Mesenteric fat pad (tissue), 1 donor: ENCODE measurements around the gene SNX33. TPM values are rescaled to one million over a fixed set of nuclear protein-coding genes. Genes with fewer than 3 reads are reported as not detected.
"Not testable (repeated sequence)": the region's sequence is repeated elsewhere in the genome, so short reads cannot be mapped to it uniquely, and the experiment has no call there.

ENCODE experiments used
- DNase-seq: peaks from one replicate; pipeline ENCODE4 v3.0.0-alpha.2; 2020; ENCODE audit warnings: low spot score
- total RNA-seq: library from RNA; stranded (reverse); fragmentation: NEBNext Ultra II Directional; extraction: Animal tissue kit (Norgen Biotek cat#: 25700); gene quantifications from one replicate; pipeline ENCODE4 v1.2.1, GENCODE V29; 2021
- donor health status: DM: yes; HTN: yes; CAD: no.

SNX33 gene
- total RNA-seq, 1 donor from 2014 or later = 25.1 TPM

- DNase-seq = no peak
Measured at GRCh38 chr15:75661100-75661755, 13.5 kb downstream of the SNX33 start.

- DNase-seq = no peak
Measured at GRCh38 chr15:75661756-75662140, 14.0 kb downstream of the SNX33 start.

- DNase-seq = no peak
Measured at GRCh38 chr15:75662823-75663519, 15.3 kb downstream of the SNX33 start.

GRCh38 chr15:75663931-75664421 lies 16.3 kb downstream of the SNX33 start:
- no peak for DNase-seq

DNA sequence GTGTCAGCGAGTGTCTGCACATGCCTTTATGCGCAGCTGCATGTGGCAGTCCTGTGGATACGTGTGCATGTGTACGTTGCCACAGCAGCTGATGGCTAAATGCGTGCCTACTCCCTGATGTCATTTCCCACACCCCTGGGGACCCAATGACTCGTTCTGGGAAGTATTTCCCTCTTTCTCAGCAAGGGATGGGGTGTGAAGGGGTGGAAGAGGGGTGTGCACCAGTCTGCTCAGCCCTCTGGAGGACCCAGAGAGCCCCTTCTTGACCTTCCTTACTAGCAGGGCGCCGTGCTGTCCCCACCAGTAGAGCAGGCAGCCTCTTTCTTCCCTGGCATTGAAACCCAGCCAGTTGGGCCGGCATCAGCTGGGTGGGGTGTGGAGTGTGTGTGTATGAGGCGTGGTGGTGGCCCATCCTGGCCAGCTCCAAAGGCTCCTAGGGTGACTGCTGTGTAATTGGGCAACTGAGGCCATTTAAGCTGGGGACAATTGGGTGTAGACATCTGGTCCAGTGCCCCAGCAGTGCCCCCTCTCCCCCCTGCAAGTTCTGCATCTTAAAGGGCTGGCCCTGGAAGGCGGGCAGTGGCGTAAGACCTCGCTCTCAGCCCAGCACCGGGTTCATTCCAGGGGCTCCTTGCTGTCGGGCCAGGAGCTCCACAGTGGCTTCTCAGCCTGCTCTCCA lies 19.2 kb downstream of the SNX33 start:
- no peak for DNase-seq

- no peak for DNase-seq
Measured at GRCh38 chr15:75669191-75669878, 21.6 kb downstream of the SNX33 start.

- DNase-seq = no peak
Measured at GRCh38 chr15:75669879-75670212, 22.1 kb downstream of the SNX33 start.

DNA sequence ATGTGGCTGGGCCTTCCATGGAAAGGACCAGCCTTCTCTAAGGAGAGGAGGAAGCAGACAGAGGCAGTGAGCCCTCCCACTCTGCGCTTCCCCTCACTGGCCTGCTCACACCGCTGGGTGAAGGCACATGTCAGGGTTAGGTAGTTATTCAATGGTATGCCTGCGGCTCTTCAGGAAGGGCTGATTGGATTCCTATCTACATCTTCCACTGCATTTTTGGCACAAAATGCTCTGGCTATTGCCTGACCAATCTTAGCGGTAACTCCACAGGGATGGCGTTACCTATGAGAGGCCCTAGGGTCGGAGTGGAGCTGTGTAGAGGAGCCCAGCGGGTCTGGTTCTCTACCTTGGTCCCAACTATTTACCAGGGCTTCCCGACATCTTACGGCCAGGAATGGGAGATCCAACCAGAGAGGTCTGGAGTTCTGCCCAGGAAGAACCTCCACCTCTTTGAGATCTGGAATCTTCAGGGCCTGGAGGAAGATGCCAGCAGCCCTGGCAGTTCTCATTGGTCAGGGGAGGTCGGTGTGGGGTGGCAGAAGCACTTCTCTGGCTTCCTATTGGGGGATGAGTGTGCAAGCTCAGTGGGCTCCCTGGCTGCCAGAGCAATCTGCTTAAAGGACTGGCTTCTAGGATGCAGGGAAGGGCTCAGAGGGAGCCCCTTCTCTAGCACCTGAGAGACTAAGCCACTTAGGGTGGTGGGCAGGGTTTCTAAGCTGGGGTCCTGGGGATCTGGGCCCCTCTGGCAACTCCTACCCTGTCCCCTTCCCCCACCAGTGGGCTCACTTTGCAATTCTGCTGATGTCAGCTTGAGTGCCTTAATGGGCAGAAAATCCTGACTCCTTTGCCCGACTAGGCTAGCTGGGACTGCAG lies 24.3 kb downstream of the SNX33 start:
- no peak for DNase-seq

DNA sequence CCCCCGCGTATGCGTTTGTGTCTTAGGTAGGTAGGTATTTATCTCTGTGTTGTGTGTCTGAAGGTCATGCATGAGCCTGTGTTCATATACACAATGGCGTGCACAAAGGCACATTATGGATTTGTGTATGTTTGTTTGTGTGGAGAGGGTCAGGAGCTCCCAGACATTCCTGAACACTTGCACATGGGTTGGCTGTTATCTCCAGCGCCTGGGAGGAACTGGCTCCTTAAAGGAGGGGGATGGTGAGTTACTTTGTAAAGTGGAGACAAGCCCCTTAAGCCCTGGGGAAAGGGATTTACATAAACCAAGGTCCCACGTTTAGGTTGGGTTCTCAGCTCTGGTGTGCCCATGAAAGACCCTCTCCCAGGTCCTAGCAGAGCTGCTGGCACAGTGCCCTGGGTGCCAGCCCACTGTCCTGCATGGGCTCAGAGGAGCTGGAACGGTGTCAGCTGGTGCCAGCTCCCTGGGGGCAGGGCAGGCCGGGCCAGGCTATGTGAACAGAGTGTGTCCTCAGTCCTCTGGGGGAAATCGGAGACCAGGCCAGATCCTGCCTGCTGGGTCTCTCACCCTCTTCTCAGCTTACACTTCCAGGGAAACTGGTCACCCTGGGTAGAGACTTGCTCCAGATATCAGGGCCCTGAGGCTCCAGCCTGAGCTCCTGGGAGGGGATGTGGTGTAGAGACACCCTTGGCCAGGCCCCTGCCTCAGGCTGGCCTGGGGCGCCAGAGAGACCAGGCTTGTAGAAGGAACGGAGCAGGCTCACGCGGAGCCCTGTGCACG lies 25.1 kb downstream of the SNX33 start:
- DNase-seq = no peak

GRCh38 chr15:75673426-75674235 lies 25.9 kb downstream of the SNX33 start:
- no peak for DNase-seq

DNA sequence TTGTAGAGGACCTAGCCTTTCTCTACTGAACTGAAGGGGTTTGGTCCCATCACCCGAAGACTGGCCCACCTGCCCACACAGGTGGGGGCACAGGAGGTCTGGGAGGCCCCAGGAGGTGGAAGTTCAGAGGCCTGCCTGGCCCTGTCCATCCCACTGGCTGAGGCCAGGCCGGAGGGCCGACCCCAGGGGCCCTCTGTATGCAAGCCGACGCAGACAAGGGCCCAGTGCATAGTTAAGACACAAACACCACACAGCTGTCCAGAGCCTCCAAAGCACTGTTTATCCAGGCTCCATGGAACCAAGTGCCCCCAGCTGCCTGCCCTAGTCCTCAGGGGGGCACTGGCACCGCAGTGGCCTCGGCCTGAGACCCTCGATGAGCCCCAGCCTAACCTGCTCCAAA lies 26.7 kb downstream of the SNX33 start:
- DNase-seq = no peak

DNA sequence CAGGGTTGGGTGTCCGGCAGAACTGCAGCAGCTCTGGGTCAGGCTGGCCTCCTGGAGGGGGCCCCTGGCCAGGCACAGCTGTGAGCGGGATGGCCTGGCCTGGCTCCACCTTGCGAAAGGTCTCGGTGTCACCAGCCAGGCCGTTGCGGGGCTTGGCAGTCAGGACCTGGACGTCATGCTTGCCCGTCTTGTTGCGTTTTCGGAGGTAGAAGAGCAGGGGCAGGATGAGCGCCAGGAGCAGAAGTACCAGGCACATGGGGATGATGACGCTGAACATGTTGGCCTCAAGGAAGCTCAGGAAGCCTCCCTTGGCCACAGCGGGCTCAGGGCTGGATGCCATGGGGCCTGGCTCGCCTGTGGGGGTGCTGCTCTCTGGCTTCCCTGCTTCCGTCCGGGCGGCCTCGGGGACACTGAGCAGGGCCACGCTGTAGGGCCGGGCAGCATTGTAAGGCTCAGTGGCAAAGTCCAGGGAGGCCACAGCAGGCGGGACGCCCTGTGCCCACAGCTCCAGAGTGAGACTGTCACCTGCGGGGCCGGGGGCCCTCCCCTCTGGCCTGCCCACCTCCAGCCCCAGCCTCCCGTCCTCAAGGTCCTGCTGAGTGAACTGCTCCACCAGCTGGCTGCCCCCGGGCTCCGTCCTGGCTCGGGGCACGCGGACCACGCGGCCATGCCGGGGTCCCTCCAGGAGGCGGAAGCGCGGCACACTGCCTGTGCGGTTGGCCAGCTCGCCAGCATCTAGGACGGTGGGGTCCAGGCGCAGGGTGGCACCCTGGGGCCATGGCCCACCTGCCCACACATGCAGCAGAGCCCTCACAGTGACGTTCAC lies 28.1 kb downstream of the SNX33 start:
- no peak for DNase-seq

DNA sequence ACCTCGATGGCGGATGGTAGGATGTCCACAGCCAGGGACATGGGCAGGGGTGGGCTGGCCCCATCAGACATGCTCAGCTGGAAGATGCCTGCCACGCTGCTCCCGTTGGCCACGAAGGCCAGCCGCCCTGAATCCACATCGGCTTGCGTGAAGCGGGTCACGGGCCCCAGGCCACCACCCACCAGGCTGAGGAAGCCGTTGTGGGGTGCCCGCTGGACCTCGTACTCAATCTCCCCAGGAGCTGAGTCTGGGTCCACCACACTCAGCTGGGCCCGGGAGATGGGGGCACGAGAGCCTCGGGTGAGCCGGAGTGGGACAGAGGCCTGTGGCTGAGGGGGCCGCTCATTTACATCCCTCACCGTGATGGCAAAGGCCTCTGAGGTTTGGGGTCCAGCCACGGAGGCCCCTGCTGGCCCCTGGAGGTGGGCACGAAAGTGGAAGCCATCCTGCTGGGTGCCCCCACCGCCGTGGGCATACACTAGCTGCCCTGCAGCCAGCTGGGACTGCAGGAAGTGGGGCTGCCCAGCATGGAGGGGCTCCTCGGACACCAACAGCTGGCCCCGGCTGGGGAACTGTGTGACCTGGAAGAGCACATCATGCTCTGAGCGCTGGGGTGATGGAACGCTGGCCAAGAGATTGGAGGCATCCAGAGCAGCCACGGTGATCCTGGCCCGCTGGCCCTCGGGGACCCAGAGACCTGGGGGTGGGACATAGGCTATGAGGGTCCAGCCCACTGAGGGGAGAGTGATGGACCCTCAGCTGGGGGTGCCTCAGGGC lies 29.2 kb downstream of the SNX33 start:
- no peak for DNase-seq

GRCh38 chr15:75677465-75678323 lies 30.0 kb downstream of the SNX33 start:
- no peak for DNase-seq

DNA sequence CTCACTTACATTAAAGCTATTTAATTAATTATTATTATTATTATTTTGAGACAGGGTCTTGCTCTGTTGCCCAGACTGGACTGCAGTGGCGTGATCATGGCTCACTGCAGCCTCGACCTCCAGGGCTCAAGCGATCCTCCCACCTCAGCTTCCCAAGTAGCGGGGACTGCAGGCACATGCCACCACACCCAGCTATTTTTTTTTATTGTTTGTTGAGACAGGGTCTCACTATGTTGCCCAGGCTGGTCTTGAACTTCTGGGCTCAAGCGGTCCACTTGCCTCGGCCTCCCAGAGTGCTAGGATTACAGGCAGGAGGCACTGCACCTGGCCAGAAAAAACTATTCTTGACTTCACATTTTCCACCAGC lies 30.6 kb downstream of the SNX33 start:
- DNase-seq = not testable (repeated sequence)

DNA sequence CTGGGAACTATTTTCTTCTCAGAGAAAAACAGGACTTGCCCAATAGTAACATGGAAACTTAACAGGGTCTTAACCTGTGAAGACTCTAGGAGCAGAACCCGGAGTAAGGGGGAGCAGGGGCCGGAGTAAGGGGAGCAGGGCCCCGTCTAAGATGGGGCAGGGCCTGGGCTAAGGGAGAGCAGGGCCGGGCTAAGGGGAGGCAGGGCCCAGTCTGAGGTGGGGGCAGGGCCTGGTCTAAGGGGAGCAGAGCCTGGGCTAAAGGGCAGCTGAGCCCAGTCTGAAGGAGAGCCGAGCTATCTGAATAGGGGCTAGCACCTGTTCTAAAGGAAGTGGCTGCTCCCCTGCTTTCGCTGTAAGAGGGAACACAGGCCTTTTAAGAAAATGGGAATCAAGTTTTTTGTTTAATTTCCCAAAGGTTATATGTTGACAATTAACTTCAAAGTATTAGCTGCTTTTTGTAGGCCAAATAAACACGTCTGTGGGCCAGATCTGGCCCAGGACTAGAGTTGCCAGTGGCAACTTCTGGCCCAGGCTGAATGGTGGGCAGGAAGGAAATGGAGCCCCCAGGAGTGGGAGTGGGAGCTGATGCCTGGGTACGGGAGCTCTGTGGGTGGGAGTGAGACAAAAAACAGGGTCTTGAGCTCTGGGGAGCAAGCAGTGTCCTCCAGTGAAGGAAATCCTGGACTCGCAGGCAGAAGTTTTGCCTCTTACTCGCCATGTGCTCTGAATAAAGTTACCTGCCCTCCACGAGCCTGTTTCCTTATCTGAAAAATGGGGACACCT lies 32.5 kb downstream of the SNX33 start:
- DNase-seq = no peak
